Body of pancreas (tissue), 4 donors: ENCODE data around the gene TBL1X.

Experiments used
- CTCF ChIP-seq, 7 experiments: fragments of 450-650 bp in 4 of 7; fragments of 200-600 bp in 3 of 7; sonication (generic) in 3 of 7; IDR thresholded peaks; one replicate each; pipeline ENCODE4 v1.5.1; 2016 to 2019; ENCODE audit warnings: antibody characterized with exemption in 7 of 7
- POLR2A ChIP-seq, 3 donors: fragments of 450-650 bp; IDR thresholded peaks; one replicate each; pipeline ENCODE4 v1.6.1; 2016; ENCODE audit warnings: antibody characterized with exemption in 3 of 3, mild to moderate bottlenecking in 2 of 3

DNA sequence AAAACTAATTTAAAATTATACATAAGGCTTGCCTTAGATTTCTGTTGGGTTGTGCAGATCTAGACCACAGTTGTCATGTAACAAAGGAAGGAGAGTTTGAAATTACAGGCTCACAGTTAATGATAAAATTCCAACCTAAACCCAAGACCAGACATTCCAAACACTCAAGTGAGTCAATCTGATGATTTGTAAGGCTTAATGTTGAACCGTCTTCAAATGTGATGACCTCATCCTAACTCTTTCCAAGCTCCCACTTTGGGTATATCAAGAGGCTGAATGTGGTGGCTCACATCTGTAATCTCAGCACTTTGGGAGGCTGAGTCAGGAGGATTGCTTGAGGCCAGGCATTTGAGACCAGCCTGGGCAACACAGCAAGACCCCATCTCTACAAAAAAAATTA lies 149.2 kb downstream of the TBL1X start:
- TF ChIP-seq CTCF (IDR thresholded peaks at IDR 0.05) (no peak), POLR2A (IDR thresholded peaks at IDR 0.05) (no peak)
